ENCODE measurements around the gene ANKRD42. TPM values are rescaled to one million over a fixed set of nuclear protein-coding genes. Genes with fewer than 3 reads are reported as not detected.

Gene ANKRD42
- polyA plus RNA-seq, 2 of the 4 experiments (the other 2 are of a cell fraction), result 9.1 to 13.2 TPM

DNA sequence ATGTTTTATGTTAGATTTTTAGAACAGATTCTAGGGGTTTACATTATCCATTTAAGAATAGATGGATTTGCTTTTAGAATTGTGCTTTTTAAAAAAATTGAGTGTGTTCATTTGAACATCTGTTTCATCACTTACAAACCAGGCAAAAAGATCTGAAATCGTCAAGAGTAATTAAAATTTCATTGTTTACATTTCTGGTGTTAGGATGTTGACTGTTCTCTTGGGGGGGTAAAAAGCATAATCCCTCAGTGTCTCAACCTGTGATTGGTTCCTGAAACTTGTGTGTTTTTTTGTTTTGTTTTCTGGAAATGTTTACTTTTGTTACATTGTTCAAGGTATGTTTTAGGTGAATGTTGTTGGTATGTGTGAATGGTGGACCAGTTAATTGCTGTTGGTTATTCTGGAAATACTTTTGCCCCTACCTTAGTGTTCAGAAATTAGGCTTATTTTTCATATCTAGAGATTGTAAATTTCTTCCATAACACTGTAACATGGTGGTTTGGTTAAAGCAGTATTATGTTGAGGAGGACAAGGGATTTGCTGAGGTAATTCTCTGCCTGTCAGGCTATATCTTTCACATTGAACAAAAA is 31.8 kb upstream of the ANKRD42 start:
- TF ChIP-seq, protein P1, sequence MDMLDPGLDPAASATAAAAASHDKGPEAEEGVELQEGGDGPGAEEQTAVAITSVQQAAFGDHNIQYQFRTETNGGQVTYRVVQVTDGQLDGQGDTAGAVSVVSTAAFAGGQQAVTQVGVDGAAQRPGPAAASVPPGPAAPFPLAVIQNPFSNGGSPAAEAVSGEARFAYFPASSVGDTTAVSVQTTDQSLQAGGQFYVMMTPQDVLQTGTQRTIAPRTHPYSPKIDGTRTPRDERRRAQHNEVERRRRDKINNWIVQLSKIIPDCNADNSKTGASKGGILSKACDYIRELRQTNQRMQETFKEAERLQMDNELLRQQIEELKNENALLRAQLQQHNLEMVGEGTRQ (IDR thresholded peaks at IDR 0.05), result no peak
- TF ChIP-seq RNF2 (IDR thresholded peaks at IDR 0.05; ENCODE audit: borderline replicate concordance, low read depth), result no peak
- no peak for TF ChIP-seq HOXB13 (CRISPR knock-in tag; IDR thresholded peaks at IDR 0.05; ENCODE audit: low read depth)
- no peak for TF ChIP-seq SREBF2 (IDR thresholded peaks at IDR 0.05)
- TF ChIP-seq, protein P2, sequence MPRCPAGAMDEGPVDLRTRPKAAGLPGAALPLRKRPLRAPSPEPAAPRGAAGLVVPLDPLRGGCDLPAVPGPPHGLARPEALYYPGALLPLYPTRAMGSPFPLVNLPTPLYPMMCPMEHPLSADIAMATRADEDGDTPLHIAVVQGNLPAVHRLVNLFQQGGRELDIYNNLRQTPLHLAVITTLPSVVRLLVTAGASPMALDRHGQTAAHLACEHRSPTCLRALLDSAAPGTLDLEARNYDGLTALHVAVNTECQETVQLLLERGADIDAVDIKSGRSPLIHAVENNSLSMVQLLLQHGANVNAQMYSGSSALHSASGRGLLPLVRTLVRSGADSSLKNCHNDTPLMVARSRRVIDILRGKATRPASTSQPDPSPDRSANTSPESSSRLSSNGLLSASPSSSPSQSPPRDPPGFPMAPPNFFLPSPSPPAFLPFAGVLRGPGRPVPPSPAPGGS (IDR thresholded peaks at IDR 0.05), result no peak
- no peak for TF ChIP-seq RARB (CRISPR knock-in tag; IDR thresholded peaks at IDR 0.05)
- TF ChIP-seq, protein P3, sequence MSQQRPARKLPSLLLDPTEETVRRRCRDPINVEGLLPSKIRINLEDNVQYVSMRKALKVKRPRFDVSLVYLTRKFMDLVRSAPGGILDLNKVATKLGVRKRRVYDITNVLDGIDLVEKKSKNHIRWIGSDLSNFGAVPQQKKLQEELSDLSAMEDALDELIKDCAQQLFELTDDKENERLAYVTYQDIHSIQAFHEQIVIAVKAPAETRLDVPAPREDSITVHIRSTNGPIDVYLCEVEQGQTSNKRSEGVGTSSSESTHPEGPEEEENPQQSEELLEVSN (IDR thresholded peaks at IDR 0.05; ENCODE audit: borderline replicate concordance, low read depth), result no peak
- TF ChIP-seq, protein P4, sequence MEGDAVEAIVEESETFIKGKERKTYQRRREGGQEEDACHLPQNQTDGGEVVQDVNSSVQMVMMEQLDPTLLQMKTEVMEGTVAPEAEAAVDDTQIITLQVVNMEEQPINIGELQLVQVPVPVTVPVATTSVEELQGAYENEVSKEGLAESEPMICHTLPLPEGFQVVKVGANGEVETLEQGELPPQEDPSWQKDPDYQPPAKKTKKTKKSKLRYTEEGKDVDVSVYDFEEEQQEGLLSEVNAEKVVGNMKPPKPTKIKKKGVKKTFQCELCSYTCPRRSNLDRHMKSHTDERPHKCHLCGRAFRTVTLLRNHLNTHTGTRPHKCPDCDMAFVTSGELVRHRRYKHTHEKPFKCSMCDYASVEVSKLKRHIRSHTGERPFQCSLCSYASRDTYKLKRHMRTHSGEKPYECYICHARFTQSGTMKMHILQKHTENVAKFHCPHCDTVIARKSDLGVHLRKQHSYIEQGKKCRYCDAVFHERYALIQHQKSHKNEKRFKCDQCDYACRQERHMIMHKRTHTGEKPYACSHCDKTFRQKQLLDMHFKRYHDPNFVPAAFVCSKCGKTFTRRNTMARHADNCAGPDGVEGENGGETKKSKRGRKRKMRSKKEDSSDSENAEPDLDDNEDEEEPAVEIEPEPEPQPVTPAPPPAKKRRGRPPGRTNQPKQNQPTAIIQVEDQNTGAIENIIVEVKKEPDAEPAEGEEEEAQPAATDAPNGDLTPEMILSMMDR (IDR thresholded peaks at IDR 0.05), result no peak
- no peak for TF ChIP-seq EP300 (IDR thresholded peaks at IDR 0.05)
- TF ChIP-seq, protein P5, sequence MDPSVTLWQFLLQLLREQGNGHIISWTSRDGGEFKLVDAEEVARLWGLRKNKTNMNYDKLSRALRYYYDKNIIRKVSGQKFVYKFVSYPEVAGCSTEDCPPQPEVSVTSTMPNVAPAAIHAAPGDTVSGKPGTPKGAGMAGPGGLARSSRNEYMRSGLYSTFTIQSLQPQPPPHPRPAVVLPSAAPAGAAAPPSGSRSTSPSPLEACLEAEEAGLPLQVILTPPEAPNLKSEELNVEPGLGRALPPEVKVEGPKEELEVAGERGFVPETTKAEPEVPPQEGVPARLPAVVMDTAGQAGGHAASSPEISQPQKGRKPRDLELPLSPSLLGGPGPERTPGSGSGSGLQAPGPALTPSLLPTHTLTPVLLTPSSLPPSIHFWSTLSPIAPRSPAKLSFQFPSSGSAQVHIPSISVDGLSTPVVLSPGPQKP (IDR thresholded peaks at IDR 0.05; ENCODE audit: low read depth, low read length), result no peak
- TF ChIP-seq ZNF302 (CRISPR knock-in tag; IDR thresholded peaks at IDR 0.05), result no peak
- no peak for TF ChIP-seq NR3C1 (IDR thresholded peaks at IDR 0.05)
- DNase-seq (ENCODE audit: low read depth in 1 of 2, low spot score in 1 of 2) (no peak), FAIRE-seq (no peak), ATAC-seq (no peak)
- H3K4me1 ChIP-seq, result peaks cover 30% of the 10 kb centered on the region
- 50% methylated on average over 1 of the region's 1 CpG for WGBS (ENCODE audit: missing lambda C conversion rate)
- no peaks in the 10 kb centered on the region for H3K9me3 ChIP-seq
- H3K4me2 ChIP-seq, result peak overlapping the region; percentile 99
- H3K4me3 ChIP-seq, result no peak overlapping the region
- POLR2A ChIA-PET, result no interaction called here
- no peak overlapping the region for H3K27ac ChIP-seq
- CTCF ChIA-PET, result no interaction called here

DNA sequence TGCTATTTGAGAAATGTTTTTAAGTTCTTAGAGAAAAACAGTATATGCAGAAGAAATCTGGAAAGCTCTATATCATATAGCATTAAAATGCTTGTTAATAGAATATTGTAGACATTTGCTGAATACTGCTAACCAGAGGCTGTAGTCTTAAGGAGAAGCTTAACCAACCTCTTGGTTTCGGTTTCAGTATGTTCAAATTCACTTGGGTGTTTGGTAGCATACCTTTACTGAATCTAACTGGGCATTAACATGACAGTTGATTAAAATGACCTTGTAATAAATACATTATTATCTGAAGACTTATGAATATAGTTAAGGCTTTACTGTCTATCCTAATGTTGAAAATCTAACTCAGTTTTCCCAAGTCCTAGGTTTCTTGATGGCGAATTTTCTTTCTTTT is 31.1 kb upstream of the ANKRD42 start:
- Histone ChIP-seq H3K4me3 (no peak overlapping the region), H3K9me3 (no peaks in the 10 kb centered on the region), H3K27ac (no peak overlapping the region), H3K4me2 (peak overlapping the region; percentile 99; the same call in 2 of the 3 replicates), H3K4me1 (peaks cover 30% of the 10 kb centered on the region)
- WGBS (ENCODE audit: missing lambda C conversion rate), result 91% methylated on average over 2 of the region's 2 CpGs
- FAIRE-seq (no peak), ATAC-seq (no peak), DNase-seq (ENCODE audit: low read depth in 1 of 2, low spot score in 1 of 2) (no peak)
- no peak for TF ChIP-seq POLR2A (IDR thresholded peaks at IDR 0.05; ENCODE audit: low read length)
- TF ChIP-seq, protein P3 (IDR thresholded peaks at IDR 0.05; ENCODE audit: borderline replicate concordance, low read depth), result no peak
- TF ChIP-seq, protein P6, sequence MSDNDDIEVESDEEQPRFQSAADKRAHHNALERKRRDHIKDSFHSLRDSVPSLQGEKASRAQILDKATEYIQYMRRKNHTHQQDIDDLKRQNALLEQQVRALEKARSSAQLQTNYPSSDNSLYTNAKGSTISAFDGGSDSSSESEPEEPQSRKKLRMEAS (IDR thresholded peaks at IDR 0.05), result no peak
- no peak for TF ChIP-seq PHF8 (IDR thresholded peaks at IDR 0.05; ENCODE audit: borderline replicate concordance, low read depth)
- TF ChIP-seq HDAC2 (IDR thresholded peaks at IDR 0.05), result no peak
- TF ChIP-seq CBX8 (IDR thresholded peaks at IDR 0.05), result no peak
- TF ChIP-seq ESRRA (IDR thresholded peaks at IDR 0.05; ENCODE audit: borderline replicate concordance, low read length), result no peak
- TF ChIP-seq, protein P2 (IDR thresholded peaks at IDR 0.05), result no peak
- TF ChIP-seq EHMT2 (IDR thresholded peaks at IDR 0.05; ENCODE audit: low read depth), result no peak
- no peak for TF ChIP-seq CHD2 (IDR thresholded peaks at IDR 0.05; ENCODE audit: low read length, partially characterized antibody)
- no peak for TF ChIP-seq HEYL (CRISPR knock-in tag; IDR thresholded peaks at IDR 0.05)
- TF ChIP-seq, protein P5 (IDR thresholded peaks at IDR 0.05; ENCODE audit: low read depth, low read length), result no peak
- TF ChIP-seq KDM5A (IDR thresholded peaks at IDR 0.05), result no peak
- TF ChIP-seq ZSCAN20 (CRISPR knock-in tag; IDR thresholded peaks at IDR 0.05), result no peak
- TF ChIP-seq FOXS1 (CRISPR knock-in tag; IDR thresholded peaks at IDR 0.05), result no peak
- ChIA-PET POLR2A (interaction anchor here (1.1 kb wide), 1 partner anchor 25 kb away, joined by 3 read pairs; no protein-coding TSS in a partner anchor), CTCF (no interaction called here)

Data from A549 (cell line).